DMS53 treated with DMSO at 0.1 percent for 48 hours (cell line): ENCODE measurements around the gene RPP25.
A peak's percentile ranks its signal among the peaks of the same experiment; 100 is the strongest.
"Not testable (repeated sequence)": the region's sequence is repeated elsewhere in the genome, so short reads cannot be mapped to it uniquely, and the experiment has no call there.

Experiments used
- DNase-seq: peaks from one replicate; lab custom pipeline; 2025; ENCODE audit not compliant: unreplicated experiment; lab: John Stamatoyannopoulos, UW

RPP25 gene

DNA sequence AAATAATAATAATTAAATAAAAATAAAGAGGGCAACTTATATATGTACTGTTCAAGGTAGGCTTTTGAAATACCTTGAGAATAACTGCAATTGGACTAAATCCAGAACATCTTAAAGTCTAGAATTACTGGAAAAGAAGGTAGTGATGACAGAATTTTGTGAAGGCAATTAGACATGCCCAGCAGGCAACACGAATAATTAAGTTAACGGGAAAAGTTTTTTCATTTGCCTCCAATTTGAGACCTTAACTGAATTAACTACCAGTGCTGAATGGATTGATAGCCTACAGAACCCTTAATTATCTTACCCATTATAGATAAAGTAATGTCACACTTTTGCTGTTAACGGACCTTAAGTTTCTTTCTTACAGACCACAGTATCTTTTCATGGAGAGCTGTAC lies 32.0 kb downstream of the RPP25 start:
- DNase-seq = no peak

GRCh38 chr15:74920456-74920855 lies 36.1 kb downstream of the RPP25 start:
- no peak for DNase-seq

DNA sequence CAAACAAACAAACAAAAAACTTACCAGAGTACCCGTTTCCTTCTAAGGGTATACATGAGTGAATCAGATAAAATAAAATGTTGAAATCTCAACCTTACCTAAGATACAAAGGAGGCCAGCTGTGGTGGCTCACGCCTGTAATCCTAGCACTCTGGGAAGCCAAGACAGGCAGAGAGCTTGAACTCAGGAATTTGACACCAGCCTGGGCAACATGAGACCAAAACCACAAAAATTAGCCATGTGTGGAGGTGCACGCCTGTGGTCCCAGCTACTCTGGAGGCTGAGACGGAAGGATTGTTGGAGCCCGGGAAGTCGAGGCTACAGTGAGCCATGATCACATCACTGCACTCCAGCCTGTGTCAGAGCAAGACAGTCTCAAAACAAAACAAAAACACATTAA lies 38.9 kb downstream of the RPP25 start:
- DNase-seq = no peak

DNA sequence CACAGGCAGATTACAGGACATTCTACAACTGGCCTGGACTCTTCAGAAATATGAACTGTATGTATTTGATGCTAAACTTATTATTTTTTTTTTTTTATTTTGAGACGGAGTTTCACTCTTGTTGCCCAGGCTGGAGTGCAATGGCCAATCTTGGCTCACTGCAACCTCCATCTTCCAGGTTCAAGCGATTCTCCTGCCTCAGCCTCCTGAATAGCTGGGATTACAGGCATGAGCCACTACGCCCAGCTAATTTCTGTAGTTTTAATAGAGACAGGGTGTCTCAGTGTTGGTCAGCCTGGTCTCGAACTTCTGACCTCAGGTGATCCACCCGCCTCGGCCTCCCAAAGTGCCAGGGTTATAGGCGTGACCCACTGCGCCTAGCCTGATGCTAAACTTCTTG lies 42.8 kb downstream of the RPP25 start:
- not testable (repeated sequence) for DNase-seq

GRCh38 chr15:74913041-74913440 lies 43.5 kb downstream of the RPP25 start:
- no peak for DNase-seq

- no peak for DNase-seq
Observed at GRCh38 chr15:74908635-74909034, 47.9 kb downstream of the RPP25 start.

- DNase-seq = no peak
Observed at GRCh38 chr15:74907163-74907870, 49.3 kb downstream of the RPP25 start.

DNA sequence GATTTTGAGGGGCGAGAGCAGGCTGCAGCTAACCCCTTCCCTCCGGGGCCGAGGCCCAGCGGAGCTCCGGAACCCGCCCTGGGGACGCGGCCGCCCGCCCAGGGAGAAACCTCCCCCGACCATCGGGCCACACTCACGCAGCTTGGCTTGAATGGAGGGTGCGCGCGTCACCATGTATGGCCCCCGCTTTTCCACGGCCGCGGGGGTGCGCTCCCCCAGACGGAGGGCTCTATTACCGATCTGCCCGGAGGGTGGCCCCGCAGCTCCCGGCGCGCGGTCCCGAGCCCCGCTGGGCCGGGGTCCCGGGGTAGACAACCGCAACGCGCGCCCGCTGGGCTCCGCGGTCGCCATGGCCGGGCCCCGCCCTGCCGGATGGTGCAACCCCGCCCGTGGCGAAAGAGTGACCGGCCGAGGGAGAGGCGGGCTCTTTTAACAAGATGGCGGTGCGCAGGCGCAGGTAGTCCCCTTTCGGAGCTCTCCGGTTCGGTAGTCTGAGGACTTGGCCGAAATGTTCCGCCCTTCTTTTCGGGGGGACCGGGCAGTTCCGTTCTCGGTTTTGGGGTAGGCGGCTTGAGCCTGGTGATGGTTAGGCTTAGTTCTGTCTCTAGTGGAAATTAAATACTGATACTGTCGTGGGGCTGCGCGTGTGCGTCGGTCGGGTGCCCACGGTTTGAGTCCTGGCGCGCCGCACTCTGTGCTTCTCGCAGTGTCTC lies 50.0 kb downstream of the RPP25 start, which contains the start of gene FAM219B:
Gene FAM219B (minus strand): TSS at position 402 of the 713 bp plus-strand sequence. CDS start 51 bp downstream, at position 351.
- peak; percentile 70 for DNase-seq

DNA sequence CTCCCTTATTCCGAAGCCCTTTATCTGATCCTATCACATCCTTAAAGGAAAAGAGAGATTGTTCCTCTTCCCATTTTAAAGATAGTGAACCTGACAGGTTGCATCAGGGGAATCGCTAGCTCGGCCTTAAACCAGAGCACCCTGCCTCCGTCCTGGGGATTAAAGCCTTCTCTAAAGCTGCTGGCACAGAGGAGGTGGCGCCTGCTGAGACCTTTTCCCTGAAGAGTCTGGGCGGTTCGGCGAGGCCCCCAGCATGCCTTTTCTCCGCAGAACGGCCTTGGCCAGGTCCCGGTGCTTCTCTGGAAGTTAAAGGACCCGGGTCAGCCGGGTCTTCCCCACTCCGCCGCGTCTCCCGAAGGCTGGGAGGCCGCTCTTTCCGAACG lies 50.5 kb downstream of the RPP25 start:
- no peak for DNase-seq
